HEK293 (cell line): Measurements from ENCODE around the gene LHFPL2.

Source experiments
- CTCF ChIA-PET: fragments of 350-600 bp; formaldehyde crosslinking; extraction: SDS; loops from one replicate; lab custom pipeline; 2021; ENCODE audit warnings: antibody characterized with exemption; lab: Yijun Ruan, JAX
- POLR2A ChIA-PET: fragments of 300-600 bp; formaldehyde crosslinking; extraction: SDS; loops from one replicate; lab custom pipeline; 2020; ENCODE audit warnings: antibody characterized with exemption, inconsistent platforms; lab: Yijun Ruan, JAX
- H3K27ac ChIP-seq: fragments of 200-500 bp; sonication (Bioruptor generic); 2 replicates; pipeline ENCODE4 v1.5.1; 2014; ENCODE audit warnings: low read depth, low read length, control low read depth, inconsistent platforms; ENCODE audit errors: extremely low read depth
- H3K36me3 ChIP-seq, 2 experiments: fragments of 200-500 bp in 1 of 2; sonication (Bioruptor generic) in 1 of 2; 1 replicate in 1 of 2; 2 replicates in 1 of 2; pipeline ENCODE4 v1.5.1; 2014 to 2017; ENCODE audit warnings: inconsistent platforms in 2 of 2, low read length in 2 of 2; ENCODE audit not compliant: control insufficient read depth in 2 of 2, insufficient read depth in 1 of 2
- H3K4me1 ChIP-seq: fragments of 200-500 bp; sonication (Bioruptor generic); 2 replicates; pipeline ENCODE4 v1.5.1; 2014; ENCODE audit warnings: mild to moderate bottlenecking, low read length, inconsistent platforms; ENCODE audit not compliant: control insufficient read depth, insufficient read depth
- H3K4me3 ChIP-seq: 2 replicates; pipeline ENCODE4 v1.5.1; 2011; ENCODE audit warnings: low read depth, mild to moderate bottlenecking, control low read depth, low read length, moderate library complexity
- H3K9me3 ChIP-seq: fragments of 200-500 bp; sonication (Bioruptor generic); 2 replicates; pipeline ENCODE4 v1.5.1; 2014; ENCODE audit warnings: low read depth, low read length, inconsistent platforms; ENCODE audit not compliant: control insufficient read depth, insufficient read depth
- HIC1 ChIP-seq: fragments of 450-650 bp; formaldehyde crosslinking; IDR thresholded peaks from 2 replicates; pipeline ENCODE4 v1.5.1; 2016; ENCODE audit warnings: missing biosample characterization, missing genetic modification characterization
- KLF10 ChIP-seq: fragments of 450-650 bp; IDR thresholded peaks from 2 replicates; pipeline ENCODE4 v1.5.1; 2018; ENCODE audit warnings: missing biosample characterization, mild to moderate bottlenecking, missing genetic modification characterization
- ZBTB11 ChIP-seq: fragments of 450-650 bp; formaldehyde crosslinking; conservative IDR thresholded peaks from 2 replicates; pipeline ENCODE4 v1.5.1; 2016; ENCODE audit warnings: low read depth, missing biosample characterization, missing genetic modification characterization
- ZFP3 ChIP-seq: fragments of 450-650 bp; formaldehyde crosslinking; IDR thresholded peaks from 2 replicates; pipeline ENCODE4 v1.5.1; 2016; ENCODE audit warnings: low read depth, missing biosample characterization, missing genetic modification characterization
- ZNF174 ChIP-seq: fragments of 450-650 bp; formaldehyde crosslinking; IDR thresholded peaks from 2 replicates; pipeline ENCODE4 v1.5.0; 2017; ENCODE audit warnings: missing biosample characterization, mild to moderate bottlenecking, missing genetic modification characterization
- ZNF274 ChIP-seq, 2 experiments: fragments of 200-500 bp in 1 of 2; fragments of 450-650 bp in 1 of 2; sonication (Bioruptor generic) in 1 of 2; formaldehyde crosslinking in 1 of 2; IDR thresholded peaks; 2 replicates each; pipeline versions ENCODE4 v1.5.1 to v1.6.1; 2014 to 2016; ENCODE audit warnings: borderline replicate concordance in 1 of 2, inconsistent platforms in 1 of 2, low read length in 1 of 2, missing biosample characterization in 1 of 2, missing genetic modification characterization in 1 of 2
- ZNF341 ChIP-seq: fragments of 450-650 bp; formaldehyde crosslinking; IDR thresholded peaks from 2 replicates; pipeline ENCODE4; 2016; ENCODE audit warnings: low read depth, missing biosample characterization, missing genetic modification characterization
- ZNF366 ChIP-seq: fragments of 450-650 bp; formaldehyde crosslinking; conservative IDR thresholded peaks from 2 replicates; pipeline ENCODE4 v1.5.1; 2016; ENCODE audit warnings: missing biosample characterization, missing genetic modification characterization
- ZNF391 ChIP-seq: fragments of 450-650 bp; formaldehyde crosslinking; IDR thresholded peaks from 2 replicates; pipeline ENCODE4 v1.5.1; 2016; ENCODE audit warnings: low read depth, missing biosample characterization, missing genetic modification characterization, borderline replicate concordance
- ZNF404 ChIP-seq: fragments of 450-650 bp; formaldehyde crosslinking; IDR thresholded peaks from 2 replicates; pipeline ENCODE4 v1.5.1; 2017; ENCODE audit warnings: missing biosample characterization, missing genetic modification characterization
- ZNF426 ChIP-seq: fragments of 450-650 bp; formaldehyde crosslinking; IDR thresholded peaks from 2 replicates; pipeline ENCODE4 v1.5.1; 2017; ENCODE audit warnings: missing biosample characterization, missing genetic modification characterization, mild to moderate bottlenecking, inconsistent platforms, moderate library complexity
- ZNF48 ChIP-seq: fragments of 450-650 bp; formaldehyde crosslinking; IDR thresholded peaks from 2 replicates; pipeline ENCODE4 v1.5.1; 2016; ENCODE audit warnings: missing biosample characterization, missing genetic modification characterization
- ZNF544 ChIP-seq: fragments of 450-650 bp; formaldehyde crosslinking; IDR thresholded peaks from 2 replicates; pipeline ENCODE4 v1.5.0; 2017; ENCODE audit warnings: missing biosample characterization, missing genetic modification characterization
- ZNF677 ChIP-seq: fragments of 450-650 bp; IDR thresholded peaks from 2 replicates; pipeline ENCODE4 v1.5.0; 2018; ENCODE audit warnings: missing biosample characterization, mild to moderate bottlenecking, missing genetic modification characterization, moderate library complexity
- ZNF768 ChIP-seq: fragments of 450-650 bp; formaldehyde crosslinking; IDR thresholded peaks from 2 replicates; pipeline ENCODE4 v1.5.1; 2018; ENCODE audit warnings: missing biosample characterization, mild to moderate bottlenecking, missing genetic modification characterization

LHFPL2 gene

GRCh38 chr5:78637468-78637867 is 11.1 kb downstream of the LHFPL2 start:
- Histone ChIP-seq H3K4me1 (peaks cover 36% of the 10 kb centered on the region), H3K4me3 (no peak overlapping the region), H3K36me3 (peaks cover 0 to 8% of the 10 kb centered on the region in 2 experiments; a peak in 1 of 3 replicates), H3K9me3 (no peaks in the 10 kb centered on the region), H3K27ac (no peak overlapping the region; the same call in 1 of the 2 replicates)
- ChIA-PET POLR2A (interaction anchor here (1.0 kb wide), 1 partner anchor 10 kb away, joined by 3 read pairs; no protein-coding TSS in a partner anchor), CTCF (interaction anchor here (0.6 to 1.7 kb wide), 5 partner anchors 11 to 1514 kb away, joined by 3 to 7 read pairs (median 4); partner anchors contain the start of gene LHFPL2)
- TF ChIP-seq ZNF768 (tag by site-specific recombination): no peak
- TF ChIP-seq KLF10: no peak
- no peak for TF ChIP-seq ZFP3 (tag by site-specific recombination)
- TF ChIP-seq ZNF391 (tag by site-specific recombination): no peak

GRCh38 chr5:78636682-78637081 is 11.9 kb downstream of the LHFPL2 start:
- H3K9me3 ChIP-seq: no peaks in the 10 kb centered on the region
- peaks cover 36% of the 10 kb centered on the region for H3K4me1 ChIP-seq
- H3K36me3 ChIP-seq: peaks cover 0 to 14% of the 10 kb centered on the region in 2 experiments; a peak in 1 of 3 replicates
- no peak for TF ChIP-seq ZNF366 (tag by site-specific recombination)
- TF ChIP-seq ZNF48 (tag by site-specific recombination): no peak
- TF ChIP-seq ZBTB11 (tag by site-specific recombination): no peak
- no peak for TF ChIP-seq ZNF426 (tag by site-specific recombination)
- TF ChIP-seq HIC1 (tag by site-specific recombination): no peak
- no peak for TF ChIP-seq ZNF544 (tag by site-specific recombination)
- no peak for TF ChIP-seq ZNF404 (tag by site-specific recombination)
- TF ChIP-seq ZNF274 (IDR thresholded peaks at IDR 0.05; ENCODE audit: low read length): no peak
- TF ChIP-seq ZNF274 (tag by site-specific recombination; IDR thresholded peaks at IDR 0.05; ENCODE audit: borderline replicate concordance): no peak
- no peak for TF ChIP-seq ZNF174 (tag by site-specific recombination)
- H3K27ac ChIP-seq: no peak overlapping the region
- H3K4me3 ChIP-seq: no peak overlapping the region
- ChIA-PET POLR2A (interaction anchor here (1.0 kb wide), 1 partner anchor 11 kb away, joined by 3 read pairs; no protein-coding TSS in a partner anchor), CTCF (interaction anchor here (0.6 to 1.2 kb wide), 3 partner anchors 26 to 202 kb away, joined by 3 to 4 read pairs (median 4); no protein-coding TSS in a partner anchor)

GRCh38 chr5:78634634-78635033 is 13.9 kb downstream of the LHFPL2 start:
- Histone ChIP-seq H3K27ac (no peak overlapping the region), H3K4me1 (peaks cover 23% of the 10 kb centered on the region), H3K9me3 (no peaks in the 10 kb centered on the region), H3K36me3 (peaks cover 0 to 24% of the 10 kb centered on the region in 2 experiments; a peak in 1 of 3 replicates), H3K4me3 (no peak overlapping the region)
- ChIA-PET CTCF (interaction anchor here (0.6 to 1.4 kb wide), 10 partner anchors 9 to 314 kb away, joined by 3 to 6 read pairs (median 3); no protein-coding TSS in a partner anchor), POLR2A (no interaction called here)
- TF ChIP-seq ZNF341: 0 out of 2 replicates have a peak, but pooled peaks have one; percentile 19
- TF ChIP-seq ZFP3 (tag by site-specific recombination): no peak
- TF ChIP-seq ZNF677 (tag by site-specific recombination): peak; percentile 61
